Neural cell (in vitro differentiated cells): Measurements from ENCODE around the gene AUNIP. TPM values are rescaled to one million over a fixed set of nuclear protein-coding genes. Genes with fewer than 3 reads are reported as not detected.

Source experiments
- H2AFZ ChIP-seq: fragments of 200-600, 300-800 bp; sonication (generic), shearing (Covaris generic); 2 replicates; pipeline ENCODE4 v1.6.0; 2014; ENCODE audit warnings: low read depth, mild to moderate bottlenecking, antibody characterized with exemption, low read length, moderate library complexity
- H3F3A ChIP-seq: fragments of 200-600 bp; shearing (Covaris generic); 2 replicates; pipeline ENCODE4 v1.6.1; 2016; ENCODE audit warnings: mild to moderate bottlenecking, moderate library complexity, mixed read lengths, antibody characterized with exemption, low read length; ENCODE audit not compliant: insufficient read depth, poor library complexity, severe bottlenecking
- H3K27ac ChIP-seq: fragments of 200-600, 300-800 bp; sonication (generic), shearing (Covaris generic); 2 replicates; pipeline ENCODE4 v1.5.1; 2014; ENCODE audit warnings: mild to moderate bottlenecking, low read length, moderate library complexity
- H3K27me3 ChIP-seq: fragments of 300-800, 200-600 bp; sonication (generic), shearing (Covaris generic); 2 replicates; pipeline ENCODE4 v1.6.0; 2014; ENCODE audit warnings: mild to moderate bottlenecking, low read depth, low read length, moderate library complexity; ENCODE audit not compliant: insufficient read depth
- H3K36me3 ChIP-seq: fragments of 300-800, 200-600 bp; sonication (generic), shearing (Covaris generic); 2 replicates; pipeline ENCODE4 v1.5.1; 2014; ENCODE audit warnings: mild to moderate bottlenecking, antibody characterized with exemption, low read length, moderate library complexity; ENCODE audit not compliant: insufficient read depth
- H3K4me2 ChIP-seq: fragments of 300-800, 200-600 bp; sonication (generic), shearing (Covaris generic); 2 replicates; pipeline ENCODE4 v1.6.0; 2014; ENCODE audit warnings: mild to moderate bottlenecking, low read length
- H3K4me3 ChIP-seq: fragments of 300-800, 200-600 bp; sonication (generic), shearing (Covaris generic); 2 replicates; pipeline ENCODE4 v1.5.1; 2014; ENCODE audit warnings: mild to moderate bottlenecking, low read length, moderate library complexity
- H3K79me2 ChIP-seq: fragments of 200-600 bp; shearing (Covaris generic); replicated peaks from 2 replicates; pipeline ENCODE4 v1.6.0; 2014; ENCODE audit warnings: mild to moderate bottlenecking, low read length, moderate library complexity; ENCODE audit not compliant: insufficient read depth
- H3K9ac ChIP-seq: fragments of 300-800, 200-600 bp; sonication (generic), shearing (Covaris generic); 2 replicates; pipeline ENCODE4 v1.6.1; 2016; ENCODE audit warnings: mild to moderate bottlenecking, low read length, mixed read lengths
- H3K9me2 ChIP-seq: fragments of 200-600 bp; shearing (Covaris generic); 2 replicates; pipeline ENCODE4 v1.6.1; 2016; ENCODE audit warnings: mild to moderate bottlenecking, low read length, mixed read lengths; ENCODE audit not compliant: insufficient read depth
- H3K9me3 ChIP-seq: fragments of 200-600, 300-800 bp; sonication (generic), shearing (Covaris generic); 2 replicates; pipeline ENCODE4 v1.6.1; 2016; ENCODE audit warnings: mild to moderate bottlenecking, mixed run types, low read length, moderate library complexity, mixed read lengths
- H4K20me1 ChIP-seq: fragments of 200-600 bp; shearing (Covaris generic); 2 replicates; pipeline ENCODE4 v1.6.1; 2016; ENCODE audit warnings: mild to moderate bottlenecking, mixed run types; ENCODE audit not compliant: insufficient read depth
- CTCF ChIP-seq: fragments of 450-650 bp; IDR thresholded peaks from 2 replicates; pipeline ENCODE4 v1.5.1; 2014; ENCODE audit warnings: antibody characterized with exemption, mild to moderate bottlenecking, moderate library complexity; ENCODE audit not compliant: poor library complexity, severe bottlenecking
- EP300 ChIP-seq: fragments of 450-650 bp; conservative IDR thresholded peaks from 2 replicates; pipeline ENCODE4 v1.6.1; 2014; ENCODE audit warnings: antibody characterized with exemption, mild to moderate bottlenecking, moderate library complexity; ENCODE audit not compliant: poor library complexity, severe bottlenecking
- EZH2 ChIP-seq: fragments of 200-600, 300-800 bp; shearing (Covaris generic), sonication (generic); IDR thresholded peaks from 2 replicates; pipeline ENCODE4 v1.6.1; 2014; ENCODE audit warnings: antibody characterized with exemption, low read length, borderline replicate concordance, mild to moderate bottlenecking; ENCODE audit not compliant: insufficient read depth, poor library complexity, severe bottlenecking
- MXI1 ChIP-seq: fragments of 450-650 bp; conservative IDR thresholded peaks from 2 replicates; pipeline ENCODE4 v1.6.1; 2014; ENCODE audit warnings: antibody characterized with exemption, mild to moderate bottlenecking; ENCODE audit not compliant: poor library complexity, severe bottlenecking
- POLR2AphosphoS5 ChIP-seq: IDR thresholded peaks from 2 replicates; pipeline ENCODE4 v1.6.1; 2012
- RAD21 ChIP-seq: fragments of 450-650 bp; conservative IDR thresholded peaks from 2 replicates; pipeline ENCODE4 v1.6.1; 2014; ENCODE audit warnings: antibody characterized with exemption, mild to moderate bottlenecking, moderate library complexity
- REST ChIP-seq: IDR thresholded peaks from 2 replicates; pipeline ENCODE4 v1.6.1; 2012; ENCODE audit warnings: borderline replicate concordance
- SMC3 ChIP-seq: fragments of 450-650 bp; conservative IDR thresholded peaks from 2 replicates; pipeline ENCODE4 v1.6.1; 2014; ENCODE audit warnings: antibody characterized with exemption, mild to moderate bottlenecking, moderate library complexity; ENCODE audit not compliant: poor library complexity
- TAF1 ChIP-seq: IDR thresholded peaks from 2 replicates; pipeline ENCODE4 v1.6.1; 2012; ENCODE audit warnings: low read depth
- polyA plus RNA-seq: library from polyadenylated mRNA; depleted of rRNA; stranded (reverse); fragments of >200 nt; gene quantifications from 2 replicates; pipeline ENCODE4 v1.2.3, GENCODE V29; 2014

AUNIP gene
- polyA plus RNA-seq, 1 donor from 2014 or later, result 0.48 TPM

- Histone ChIP-seq H3K27me3 (no peaks in the 10 kb centered on the region), H3K9ac (no peak overlapping the region), H3K27ac (no peak overlapping the region), H3K36me3 (no peaks in the 10 kb centered on the region), H3F3A (no peaks in the 10 kb centered on the region), H3K9me2 (no peaks in the 10 kb centered on the region), H3K4me2 (no peak overlapping the region), H4K20me1 (no peaks in the 10 kb centered on the region), H3K79me2 (no peaks in the 10 kb centered on the region), H3K9me3 (no peaks in the 10 kb centered on the region), H2AFZ (no peak overlapping the region), H3K4me3 (no peak overlapping the region)
- TF ChIP-seq EZH2, result no peak
- no peak for TF ChIP-seq REST
- TF ChIP-seq SMC3, result no peak
- TF ChIP-seq MXI1, result no peak
- TF ChIP-seq RAD21, result no peak
- TF ChIP-seq EP300, result no peak
- TF ChIP-seq POLR2AphosphoS5, result no peak
- no peak for TF ChIP-seq TAF1
Observed at GRCh38 chr1:25831569-25832196, 27.6 kb downstream of the AUNIP start.

- H3F3A ChIP-seq, result no peaks in the 10 kb centered on the region
- no peak overlapping the region for H3K27ac ChIP-seq
- H3K9ac ChIP-seq, result no peak overlapping the region
- H4K20me1 ChIP-seq, result no peaks in the 10 kb centered on the region
- no peak overlapping the region for H3K4me2 ChIP-seq
- no peaks in the 10 kb centered on the region for H3K36me3 ChIP-seq
- no peaks in the 10 kb centered on the region for H3K27me3 ChIP-seq
- no peaks in the 10 kb centered on the region for H3K9me3 ChIP-seq
- H3K4me3 ChIP-seq, result no peak overlapping the region
- no peaks in the 10 kb centered on the region for H3K9me2 ChIP-seq
- TF ChIP-seq POLR2AphosphoS5 (no peak), TAF1 (no peak), EZH2 (no peak), CTCF (no peak), MXI1 (no peak), EP300 (no peak)
- no peak overlapping the region for H2AFZ ChIP-seq
- H3K79me2 ChIP-seq, result no peaks in the 10 kb centered on the region
Observed at GRCh38 chr1:25829046-25829445, 30.2 kb downstream of the AUNIP start.
